Transverse colon (tissue), 4 donors: ENCODE data around the gene SNAP25. TPM values are rescaled to one million over a fixed set of nuclear protein-coding genes. Genes with fewer than 3 reads are reported as not detected.

Experiments used
- DNase-seq: peaks from one replicate; pipeline ENCODE4 v3.0.0-alpha.2; 2019
- H3K27ac ChIP-seq, 4 donors: fragments of 200-600 bp; sonication (generic); 2 replicates each; pipeline ENCODE4 v1.5.1; 2016 to 2018; ENCODE audit warnings: inconsistent platforms in 4 of 4
- H3K27me3 ChIP-seq: fragments of 200-600 bp; sonication (generic); 2 replicates; pipeline ENCODE4 v1.5.1; 2017; ENCODE audit warnings: inconsistent platforms
- H3K36me3 ChIP-seq, 4 donors: fragments of 200-600 bp; sonication (generic); 2 replicates each; pipeline ENCODE4 v1.5.1; 2017 to 2019; ENCODE audit warnings: inconsistent platforms in 4 of 4
- H3K4me1 ChIP-seq, 4 donors: fragments of 200-600 bp; sonication (generic); 2 replicates each; pipeline ENCODE4 v1.5.1; 2017 to 2020; ENCODE audit warnings: inconsistent platforms in 4 of 4
- H3K4me3 ChIP-seq, 4 donors: fragments of 200-600 bp; sonication (generic); 1 replicate in 1 of 4; 2 replicates in 3 of 4; pipeline versions ENCODE4 v1.5.1 to v1.6.1; 2017 to 2019; ENCODE audit warnings: inconsistent platforms in 4 of 4
- H3K9me3 ChIP-seq, 2 donors: fragments of 200-600 bp; sonication (generic); 2 replicates each; pipeline ENCODE4 v1.5.1; 2017 to 2019; ENCODE audit warnings: inconsistent platforms in 2 of 2
- CTCF ChIP-seq, 5 experiments: fragments of 200-600 bp in 3 of 5; fragments of 450-650 bp in 2 of 5; sonication (generic) in 3 of 5; IDR thresholded peaks; 1 replicate in 2 of 5; 2 replicates in 3 of 5; pipeline ENCODE4 v1.5.1; 2016 to 2017; ENCODE audit warnings: antibody characterized with exemption in 5 of 5, inconsistent platforms in 3 of 5, mild to moderate bottlenecking in 2 of 5, moderate library complexity in 1 of 5
- EP300 ChIP-seq: sonication (generic); formaldehyde crosslinking; IDR thresholded peaks from one replicate; pipeline ENCODE4 v1.6.1; 2017; ENCODE audit warnings: antibody characterized with exemption, low read depth
- POLR2A ChIP-seq: fragments of 450-650 bp; IDR thresholded peaks from one replicate; pipeline ENCODE4 v1.6.1; 2016; ENCODE audit warnings: antibody characterized with exemption, mild to moderate bottlenecking, moderate library complexity
- POLR2AphosphoS5 ChIP-seq, 3 donors: sonication (generic); formaldehyde crosslinking; IDR thresholded peaks; one replicate each; pipeline ENCODE4 v1.6.1; 2016; ENCODE audit warnings: antibody characterized with exemption in 3 of 3
- WGBS, 2 donors: methylation state at CpG; one replicate each; pipeline ENCODE4 v1.1.5; 2018; ENCODE audit warnings: low coverage in 1 of 2; 5-methylcytosine and 5-hydroxymethylcytosine counted together
- in situ Hi-C, 4 donors: fragments of 200-750 bp; cut with MboI; loops; one replicate each; pipeline versions ENCODE4 v1.15.0 to v1.15.1; 2017; ENCODE audit warnings: low sequenced_read_pairs in 3 of 4, low pct_ligation_motif_present in 1 of 4, low pct_unique_long_range_greater_than_20kb in 1 of 4
- intact Hi-C: fragments of 100-400 bp; cut with DNase I; formaldehyde crosslinking; loops from one replicate; pipeline ENCODE4 v1.15.1; 2023; ENCODE audit warnings: low total_unique reads
- total RNA-seq, 4 donors: library from RNA; depleted of rRNA; stranded (reverse); fragments of >200 nt; gene quantifications; one replicate each; pipeline ENCODE4 v1.1.0, GENCODE V29; 2016

SNAP25 gene
- total RNA-seq, 4 donors from 2014 or later, result 1.4 to 4.2 (median 2.4) TPM; not detected in 1

DNA sequence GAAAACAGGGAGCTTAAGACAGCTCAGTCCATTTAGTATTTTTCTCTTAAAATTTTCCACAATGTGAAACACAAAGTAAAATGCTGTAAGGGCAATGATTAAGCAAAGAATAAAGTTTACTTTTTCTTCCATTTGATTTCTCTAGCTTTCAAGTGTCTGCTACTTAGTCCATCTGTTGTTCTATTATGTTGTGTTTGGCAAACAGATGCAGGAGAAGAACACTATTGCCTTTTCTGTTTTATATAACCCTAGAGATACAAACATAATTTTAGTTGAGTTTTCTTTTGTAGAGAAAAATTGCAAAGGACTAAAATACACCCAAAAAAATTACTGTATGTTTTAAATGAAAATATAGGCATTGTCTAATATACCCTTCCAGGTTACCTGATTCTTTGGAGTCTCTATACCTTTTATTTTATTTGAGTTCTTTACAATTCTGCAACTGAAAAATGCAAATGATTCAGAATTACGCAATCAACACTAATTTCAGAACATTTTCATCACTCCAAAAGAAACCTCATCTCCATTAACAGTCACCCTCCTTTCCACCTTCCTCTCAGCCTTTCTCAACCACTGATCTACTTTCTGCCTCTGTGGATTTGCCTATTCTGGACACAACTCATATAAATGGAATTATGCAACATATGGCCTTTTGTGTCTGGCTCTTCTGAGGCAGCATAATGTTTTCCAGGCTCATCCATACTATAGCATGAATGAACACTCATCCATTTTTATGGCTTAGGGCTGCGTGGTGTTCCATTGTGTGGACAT, 118.5 kb downstream of the SNAP25 start:
- H3K27ac ChIP-seq, result no peak overlapping the region
- H3K36me3 ChIP-seq, result no peaks in the 10 kb centered on the region
- H3K4me1 ChIP-seq, result no peaks in the 10 kb centered on the region
- intact Hi-C loops (no loop called here), in situ Hi-C loops (no loop called here)
- TF ChIP-seq POLR2AphosphoS5 (IDR thresholded peaks at IDR 0.05) (no peak), POLR2A (no peak), EP300 (no peak), CTCF (IDR thresholded peaks at IDR 0.05) (no peak)
- no peaks in the 10 kb centered on the region for H3K9me3 ChIP-seq
- DNase-seq, result no peak
- no peaks in the 10 kb centered on the region for H3K27me3 ChIP-seq
- H3K4me3 ChIP-seq, result no peak overlapping the region
- 60 to 91% methylated on average over 2 of the region's 2 CpGs for WGBS, 2 donors

GRCh38 chr20:10338426-10339180, 120.0 kb downstream of the SNAP25 start:
- WGBS, 2 donors, result 57 to 64% methylated on average over 2 of the region's 2 CpGs

GRCh38 chr20:10339609-10340008, 121.0 kb downstream of the SNAP25 start:
- in situ Hi-C loops, result no loop called here
- Histone ChIP-seq H3K9me3 (no peaks in the 10 kb centered on the region), H3K4me1 (no peaks in the 10 kb centered on the region), H3K4me3 (no peak overlapping the region), H3K36me3 (no peaks in the 10 kb centered on the region), H3K27me3 (no peaks in the 10 kb centered on the region), H3K27ac (no peak overlapping the region)
- WGBS, 2 donors, result 63 to 73% methylated on average over 1 of the region's 1 CpG
- TF ChIP-seq EP300 (no peak), POLR2AphosphoS5 (IDR thresholded peaks at IDR 0.05) (no peak), POLR2A (no peak), CTCF (IDR thresholded peaks at IDR 0.05) (no peak)
- intact Hi-C loops, result no loop called here
- DNase-seq, result no peak

More at GRCh38 chr20:10338426-10339180, 120.0 kb downstream of the SNAP25 start:
- no peak for DNase-seq
- no peaks in the 10 kb centered on the region for H3K27me3 ChIP-seq
- intact Hi-C loops (no loop called here), in situ Hi-C loops (no loop called here)
- no peaks in the 10 kb centered on the region for H3K36me3 ChIP-seq
- no peaks in the 10 kb centered on the region for H3K9me3 ChIP-seq
- H3K4me3 ChIP-seq, result no peak overlapping the region
- no peaks in the 10 kb centered on the region for H3K4me1 ChIP-seq
- no peak overlapping the region for H3K27ac ChIP-seq
- TF ChIP-seq CTCF (IDR thresholded peaks at IDR 0.05) (no peak), POLR2AphosphoS5 (IDR thresholded peaks at IDR 0.05) (no peak), EP300 (no peak), POLR2A (no peak)

DNA sequence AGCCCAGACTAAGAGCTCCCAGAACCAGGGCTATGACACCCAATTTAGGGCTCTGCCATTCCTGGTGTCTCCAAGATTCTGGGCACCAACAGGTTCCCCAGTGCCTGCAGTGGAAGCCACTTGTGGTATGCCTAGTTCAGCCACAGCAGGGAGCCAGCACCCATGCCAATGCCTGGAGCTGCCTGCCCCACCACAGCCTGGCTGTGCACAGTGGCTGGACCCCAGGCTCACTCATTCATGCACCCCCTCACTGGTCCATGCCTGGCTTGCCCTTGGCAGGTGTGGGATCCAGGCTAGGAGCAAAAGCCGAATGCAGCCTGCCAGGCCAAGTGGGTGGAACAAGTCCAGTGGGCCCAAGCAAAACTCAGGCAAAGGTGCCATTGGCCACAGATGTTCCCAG, 123.5 kb downstream of the SNAP25 start:
- Histone ChIP-seq H3K27me3 (no peaks in the 10 kb centered on the region), H3K4me1 (no peaks in the 10 kb centered on the region), H3K27ac (no peak overlapping the region), H3K9me3 (no peaks in the 10 kb centered on the region), H3K4me3 (no peak overlapping the region), H3K36me3 (no peaks in the 10 kb centered on the region)
- intact Hi-C loops, result no loop called here
- in situ Hi-C loops, result no loop called here
- TF ChIP-seq CTCF (IDR thresholded peaks at IDR 0.05) (no peak), EP300 (no peak), POLR2A (no peak)
- no peak for DNase-seq
- WGBS, 2 donors, result 88% methylated on average over 1 of the region's 1 CpG; no CpG with 5 or more reads in 1 of the 2 donors
